HG02642 (cell line): ENCODE measurements around the gene PIP5KL1.
A peak's percentile ranks its signal among the peaks of the same experiment; 100 is the strongest.

ENCODE experiments used
- ATAC-seq: cut with Tn5 transposase; IDR thresholded peaks from one replicate; pipeline ENCODE4 v1.9.1; 2021; ENCODE audit warnings: mild to moderate bottlenecking; ENCODE audit not compliant: unreplicated experiment, poor library complexity

Gene PIP5KL1

DNA sequence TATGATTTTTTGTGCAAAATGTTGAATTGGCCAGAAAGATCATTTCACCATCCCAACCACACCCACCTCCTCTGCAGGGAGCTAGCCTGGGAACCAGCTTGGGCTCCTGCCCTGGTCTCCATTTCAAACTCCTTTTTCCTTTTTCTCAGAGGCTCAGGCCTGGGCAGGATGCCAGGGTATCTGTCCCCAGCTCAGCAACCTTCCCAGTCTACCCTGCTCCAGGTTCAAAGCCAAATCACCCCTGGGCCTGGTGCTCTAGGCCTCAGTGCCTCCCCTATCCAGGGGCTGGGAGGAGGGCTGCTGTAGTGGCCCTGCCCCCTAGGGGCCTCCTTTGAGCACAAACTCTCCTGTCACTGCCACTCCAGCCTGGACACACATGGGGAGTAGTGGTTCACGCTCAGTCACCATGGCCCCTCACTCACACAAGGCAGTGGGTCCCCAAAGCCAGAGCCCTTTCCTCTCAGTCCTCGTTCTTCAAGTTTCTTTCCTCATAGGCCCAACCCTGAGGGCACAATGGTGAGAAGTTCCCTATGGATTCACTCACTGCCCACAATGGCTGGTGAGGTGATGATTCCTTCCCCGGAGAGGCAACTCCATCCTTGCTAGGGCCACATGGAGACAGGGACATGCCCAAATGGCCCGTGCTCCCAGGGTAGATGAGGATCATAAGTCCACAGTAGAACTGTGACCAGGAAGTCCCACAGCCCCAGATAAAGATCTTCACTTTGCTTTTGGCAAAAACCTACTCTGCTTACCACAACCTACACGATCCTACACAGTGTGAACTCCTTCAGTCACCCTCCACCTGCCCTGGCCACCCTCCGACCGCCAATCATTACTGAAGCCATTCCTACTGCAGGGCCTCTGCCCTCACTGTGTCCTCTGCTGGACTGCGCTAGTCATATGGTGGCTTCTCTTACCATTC lies 12.1 kb downstream of the PIP5KL1 start:
- ATAC-seq, result no peak

DNA sequence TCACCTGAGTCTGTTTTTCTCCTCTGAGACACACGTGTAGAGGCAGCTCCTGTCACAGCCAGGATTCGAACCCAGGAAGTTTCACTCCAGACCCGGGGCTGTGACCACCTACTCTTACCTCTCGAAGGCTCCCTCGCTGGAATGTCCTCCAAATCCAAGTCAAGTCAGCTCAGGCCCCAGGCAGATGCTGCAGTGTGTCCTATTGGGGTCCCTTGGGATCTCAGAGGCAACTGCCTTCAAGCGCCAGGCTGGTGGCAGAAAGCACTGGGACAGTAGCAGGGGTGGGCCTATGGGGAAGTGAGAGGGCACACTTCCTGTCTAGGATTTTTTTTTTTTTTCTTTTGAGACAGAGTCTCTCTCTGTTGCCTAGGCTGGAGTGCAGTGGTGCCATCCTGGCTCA lies 13.0 kb downstream of the PIP5KL1 start:
- ATAC-seq, result no peak

DNA sequence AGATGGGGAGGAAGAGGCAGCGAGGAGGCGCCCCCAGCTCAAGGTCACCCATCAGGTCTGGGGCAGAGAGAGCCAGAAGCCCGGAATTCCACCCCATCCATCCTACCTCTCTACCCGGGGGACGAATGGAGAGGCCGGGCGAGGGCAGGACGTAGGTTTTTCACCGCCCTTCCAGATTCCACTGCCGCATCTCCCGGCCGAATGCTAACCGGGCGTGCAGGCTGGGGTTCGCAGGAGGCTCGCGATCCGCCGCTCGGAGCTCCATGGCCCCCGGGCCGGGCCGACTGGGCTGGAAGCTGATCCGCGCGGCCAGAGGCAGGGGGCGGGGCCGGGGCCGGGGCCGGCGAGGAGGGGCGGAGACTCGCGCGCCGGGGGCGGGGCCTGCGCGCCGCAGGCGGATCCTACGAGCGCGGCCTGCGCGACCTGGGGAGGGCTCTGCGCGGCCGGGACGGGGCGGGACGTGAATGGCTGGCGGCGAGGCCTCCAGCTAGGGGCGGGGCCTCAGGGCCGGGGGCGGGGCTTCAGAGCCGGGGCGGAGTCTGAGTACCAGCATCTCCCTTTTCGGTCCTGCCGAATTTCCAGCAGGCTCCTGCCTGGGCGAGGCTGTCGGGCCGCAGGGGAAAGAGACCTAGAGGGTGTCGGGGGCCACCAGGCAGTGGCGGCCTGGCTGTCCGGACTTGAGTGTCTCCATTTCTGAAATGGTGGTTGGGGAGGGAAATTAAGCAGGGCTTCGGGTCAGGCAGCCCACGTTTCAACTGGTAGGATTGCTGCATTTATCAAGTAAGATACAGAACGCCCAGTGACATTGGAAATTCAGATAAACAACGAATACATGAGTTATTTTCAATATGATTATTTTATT lies 13.6 kb downstream of the PIP5KL1 start, which contains the start of gene ST6GALNAC4:
ST6GALNAC4 (minus strand) TSS at position 322 of the 862 bp plus-strand sequence. CDS start 622 bp downstream, outside the sequence.
- ATAC-seq, result peak; percentile 81

DNA sequence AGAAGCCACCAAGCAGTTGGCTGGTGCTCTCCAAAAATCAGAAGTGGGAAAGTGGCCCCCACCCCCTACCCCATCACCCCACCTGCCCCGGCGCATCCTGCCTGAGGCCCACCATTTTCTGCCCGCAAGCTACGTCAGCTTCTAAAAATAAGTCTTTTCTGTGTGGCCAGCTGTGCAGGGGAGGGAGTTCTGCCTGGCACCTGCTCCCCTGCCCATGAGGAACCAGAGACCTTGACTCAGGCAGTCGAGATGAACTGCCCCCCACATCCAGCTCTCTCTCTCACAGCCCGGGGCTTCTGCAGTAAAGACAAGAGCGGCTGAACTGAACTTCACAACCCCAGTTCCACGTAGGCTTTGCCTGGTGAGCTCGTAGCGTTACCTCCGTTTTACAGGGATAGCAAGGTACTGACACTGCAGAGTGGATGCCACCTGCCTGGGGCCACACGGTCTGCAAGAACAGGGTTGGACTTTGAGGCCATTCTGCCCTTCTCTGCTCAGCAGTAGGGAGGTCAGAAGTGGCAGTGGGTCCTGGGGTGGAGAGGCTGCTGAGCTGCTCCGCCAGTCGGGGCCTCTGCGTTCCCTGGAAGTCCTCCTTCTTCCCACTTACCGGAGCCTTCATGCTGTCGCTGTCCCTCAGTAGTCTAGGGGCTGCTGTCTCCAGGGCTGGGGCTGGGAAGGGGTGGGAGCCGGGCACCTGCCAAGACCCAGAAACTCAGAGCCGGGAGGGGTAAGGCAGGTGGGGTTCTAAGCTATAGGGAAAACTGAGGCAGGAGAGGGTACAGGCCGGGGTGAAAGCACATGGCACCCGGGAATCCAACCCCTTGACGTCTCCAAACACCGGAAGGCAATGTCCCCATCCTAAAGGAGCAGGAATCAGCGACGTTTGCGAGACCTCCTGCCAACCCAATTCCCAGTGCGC lies 14.5 kb downstream of the PIP5KL1 start:
- ATAC-seq, result no peak

DNA sequence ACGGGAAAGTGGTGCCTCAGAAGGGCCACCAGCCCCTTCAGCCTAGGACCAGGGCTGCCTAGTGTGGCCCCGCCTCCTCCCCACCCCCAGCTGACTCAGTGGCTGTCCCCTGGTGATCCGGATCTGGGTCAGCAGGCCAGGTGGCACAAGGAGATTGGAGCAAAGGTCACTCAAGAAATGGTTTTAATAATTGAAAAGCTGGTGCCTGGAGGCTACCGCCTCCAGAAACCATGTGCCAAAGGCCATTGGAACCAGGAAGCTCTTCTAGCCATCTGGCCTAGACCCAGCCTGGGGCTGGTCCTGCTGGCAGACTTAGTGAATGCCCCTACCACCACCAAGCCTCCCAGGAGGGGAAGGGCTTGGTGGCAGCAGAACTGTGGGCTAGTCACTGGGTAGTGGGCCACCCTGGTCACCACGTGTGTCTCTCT lies 15.2 kb downstream of the PIP5KL1 start:
- ATAC-seq, result no peak

DNA sequence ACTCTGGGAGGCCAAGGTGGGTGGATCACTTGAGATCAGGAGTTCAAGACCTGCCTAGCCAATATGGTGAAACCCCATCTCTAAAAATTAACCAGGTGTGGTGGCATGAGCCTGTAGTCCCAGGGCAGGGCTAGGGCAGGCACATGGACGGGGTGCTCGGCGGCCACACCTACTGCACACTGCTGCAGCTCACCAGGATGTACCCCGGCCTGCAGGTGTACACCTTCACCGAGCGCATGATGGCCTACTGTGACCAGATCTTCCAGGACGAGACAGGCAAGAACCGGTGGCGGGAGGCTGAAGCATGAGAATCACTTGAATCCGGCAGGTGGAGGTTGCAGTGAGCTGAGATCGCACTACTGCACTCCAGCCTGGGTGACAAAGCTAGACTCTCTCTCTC lies 16.9 kb downstream of the PIP5KL1 start:
- no peak for ATAC-seq

DNA sequence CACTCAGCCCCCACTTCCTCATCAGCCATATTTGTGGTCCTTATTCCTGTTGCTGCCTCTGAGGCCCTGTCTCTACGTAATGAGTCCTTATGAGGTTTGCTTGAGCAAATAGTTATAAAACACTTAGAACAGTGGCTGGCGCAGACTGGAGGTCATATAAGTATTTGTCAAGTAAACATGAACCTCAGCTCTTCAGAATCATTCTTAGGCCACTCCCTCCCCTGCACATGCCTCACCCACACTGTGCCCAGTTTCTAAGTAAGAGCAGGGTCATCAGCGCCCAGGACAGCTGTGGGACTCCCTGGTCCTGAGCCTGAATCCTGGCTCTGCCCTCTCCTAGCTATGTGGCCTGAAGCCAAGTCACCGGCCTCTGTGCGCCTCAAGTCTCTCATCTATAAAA lies 17.7 kb downstream of the PIP5KL1 start:
- no peak for ATAC-seq

DNA sequence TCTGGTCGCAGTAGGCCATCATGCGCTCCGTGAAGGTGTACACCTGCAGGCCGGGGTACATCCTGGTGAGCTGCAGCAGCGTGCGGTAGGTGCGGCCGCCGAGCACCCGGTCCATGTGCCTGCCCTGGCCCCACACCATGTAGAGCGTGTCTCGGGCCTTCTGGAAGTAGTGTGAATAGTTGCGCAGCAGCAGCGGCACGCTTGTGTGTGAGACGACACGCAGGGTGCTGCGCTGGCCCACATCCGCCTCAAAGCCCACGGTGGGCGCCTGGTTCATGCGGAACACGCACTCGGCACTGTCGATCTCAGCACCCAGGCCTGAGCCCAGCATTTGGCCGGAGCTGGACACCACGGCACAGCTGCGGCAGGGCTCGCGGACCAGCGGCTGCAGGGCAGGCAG lies 18.3 kb downstream of the PIP5KL1 start:
- no peak for ATAC-seq

DNA sequence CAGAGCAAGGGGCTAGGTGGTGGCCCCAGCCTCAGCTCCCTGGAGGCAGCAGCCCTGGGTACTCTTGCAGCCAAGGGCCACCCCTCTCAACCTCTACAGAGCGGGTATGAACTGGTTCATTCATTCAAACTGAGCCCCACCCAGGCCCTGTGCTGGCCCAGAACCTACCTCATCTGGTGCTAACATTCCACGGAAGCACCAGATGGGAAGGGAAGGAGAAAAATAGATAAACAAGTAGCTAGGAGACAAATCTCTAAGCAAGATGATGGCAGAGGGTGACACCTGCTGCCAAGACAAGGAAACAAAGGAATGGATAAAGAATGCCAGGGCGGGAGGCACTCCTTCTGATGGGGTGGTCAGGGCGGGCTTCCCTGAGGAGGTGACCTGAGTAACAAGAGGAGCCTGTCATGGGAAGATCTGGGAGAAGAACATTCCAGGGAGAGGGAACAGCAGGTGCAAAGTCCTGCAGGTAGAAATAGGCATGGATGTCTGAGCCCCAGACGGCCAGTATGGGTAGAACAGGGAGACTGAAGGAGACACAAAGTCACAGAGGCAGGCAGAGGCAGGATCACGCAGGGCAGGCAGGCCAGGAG lies 19.9 kb downstream of the PIP5KL1 start:
- no peak for ATAC-seq

DNA sequence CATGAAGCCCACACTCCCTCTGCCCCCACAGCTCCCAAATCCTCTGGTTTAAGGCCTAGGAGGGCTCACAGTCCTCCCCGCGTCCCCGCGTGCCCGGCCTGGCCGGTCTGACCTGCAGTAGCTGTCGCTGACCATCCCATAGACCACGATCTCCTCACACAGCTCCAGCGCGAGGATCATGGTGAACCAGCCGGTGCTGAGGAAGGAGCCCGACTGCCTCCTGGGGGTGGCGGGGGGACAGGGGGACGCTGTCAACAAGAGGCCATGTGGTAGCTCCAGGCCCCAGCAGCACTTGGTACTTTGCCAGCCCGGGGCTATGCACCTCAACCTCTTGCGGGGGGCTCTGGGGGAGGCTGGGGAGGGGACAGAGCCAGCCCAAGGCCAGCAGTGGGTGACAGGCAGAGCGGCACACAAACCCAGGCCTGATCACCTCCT lies 20.7 kb downstream of the PIP5KL1 start:
- ATAC-seq, result no peak

DNA sequence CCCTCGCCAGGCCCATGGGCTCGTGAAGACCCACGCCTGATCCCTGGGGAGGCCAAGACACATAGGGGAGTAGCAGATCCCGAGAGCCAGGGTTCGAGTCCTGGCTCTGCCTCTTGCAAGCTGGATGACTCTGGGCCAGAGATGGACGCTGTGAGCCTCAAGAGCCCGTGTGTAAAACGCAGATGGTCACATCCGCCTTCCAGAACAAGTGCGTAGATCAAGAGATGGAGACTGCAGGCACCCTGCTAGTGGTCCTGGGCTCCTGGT lies 22.0 kb downstream of the PIP5KL1 start:
- ATAC-seq, result no peak

DNA sequence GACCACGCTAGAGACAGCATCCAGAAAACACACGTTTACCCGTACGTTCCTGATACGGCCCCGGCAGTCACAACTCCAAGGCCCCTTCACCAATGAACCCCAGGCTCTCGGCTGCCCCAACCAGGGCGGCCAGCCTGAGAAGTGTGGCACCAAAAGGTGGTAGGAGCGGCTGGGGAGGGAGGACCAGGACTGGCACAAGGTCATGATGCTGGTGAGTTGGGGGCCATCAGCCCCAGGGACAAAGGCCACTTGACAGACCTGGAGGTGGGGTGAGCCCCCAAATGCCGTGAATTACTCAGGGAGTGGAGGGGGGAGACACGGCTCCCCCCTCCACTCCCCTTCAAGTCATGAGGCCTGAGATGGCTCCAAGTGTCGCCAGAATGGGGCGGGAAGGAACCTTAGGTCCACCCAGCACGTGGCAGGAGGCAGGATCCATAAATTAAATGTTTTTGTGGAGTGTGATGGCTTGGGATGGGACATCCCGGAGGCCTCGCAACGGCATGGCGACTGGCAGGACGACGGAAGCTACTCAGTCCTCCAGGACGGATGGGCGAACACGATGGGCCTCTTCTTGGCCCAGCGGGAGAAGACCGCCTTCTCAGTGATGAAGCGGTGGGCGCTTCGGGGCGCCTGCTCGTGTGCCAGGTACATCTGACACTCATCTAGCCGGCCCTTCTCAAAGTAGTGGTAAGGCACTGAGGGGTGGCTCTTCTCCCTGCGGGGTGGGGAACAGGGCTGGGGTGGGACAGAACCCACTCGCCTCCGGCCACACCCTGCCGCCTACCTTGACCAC lies 22.5 kb downstream of the PIP5KL1 start:
- ATAC-seq, result no peak

DNA sequence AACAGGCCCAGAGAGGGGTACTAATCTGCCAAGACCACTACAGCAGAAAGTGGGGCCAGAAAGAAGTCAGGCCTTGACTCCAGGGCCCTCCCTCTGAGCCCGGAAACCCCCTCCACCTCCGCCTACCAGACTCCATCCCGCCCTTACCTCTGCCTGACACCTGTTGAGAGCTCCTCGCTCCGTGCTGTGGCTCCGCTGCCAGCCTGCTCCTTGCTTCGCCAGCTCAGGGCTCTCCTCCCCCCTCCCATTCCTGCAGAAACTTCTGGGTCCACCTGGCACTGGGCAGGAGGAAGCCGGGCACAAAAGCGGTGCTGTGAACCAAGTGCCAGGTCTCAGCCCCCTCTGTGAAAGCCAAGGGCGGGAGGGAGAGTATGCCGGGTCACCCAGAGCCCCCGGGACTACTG lies 24.8 kb downstream of the PIP5KL1 start:
- ATAC-seq, result no peak

DNA sequence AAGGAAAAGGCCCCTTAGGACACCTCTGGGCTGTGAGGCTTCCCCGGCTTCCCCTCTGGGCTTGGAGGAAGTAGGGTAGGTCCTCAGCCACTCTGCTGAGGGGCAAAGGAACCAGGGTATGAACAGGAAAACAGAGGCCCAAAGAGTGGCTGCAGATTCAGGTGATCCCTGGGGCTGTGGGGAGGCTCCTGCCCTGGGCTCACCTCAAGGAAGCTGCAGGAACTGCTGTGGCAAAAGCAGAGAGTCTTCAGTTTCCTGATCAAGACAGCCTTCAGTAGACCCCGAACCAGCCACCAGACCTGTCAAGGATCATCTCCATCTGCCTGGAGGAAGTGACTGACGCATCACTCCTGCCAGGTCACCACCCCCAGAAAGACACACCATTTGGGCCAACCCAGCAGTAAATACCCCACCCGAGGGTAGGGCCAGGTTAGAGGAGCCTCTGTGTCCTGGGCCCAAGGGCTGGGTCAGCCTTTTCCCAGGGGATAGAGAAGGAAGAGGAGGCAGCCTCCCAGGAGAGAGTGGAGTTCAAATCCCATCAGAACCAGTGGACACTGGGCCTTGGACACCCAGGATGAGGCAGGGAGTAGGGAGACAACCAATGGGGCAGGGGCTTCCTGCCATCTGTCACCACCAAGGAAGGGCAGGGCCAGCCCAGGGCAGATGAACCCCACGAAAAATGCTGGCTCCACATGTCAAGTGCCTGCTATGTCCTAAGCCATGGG lies 25.4 kb downstream of the PIP5KL1 start:
- no peak for ATAC-seq

DNA sequence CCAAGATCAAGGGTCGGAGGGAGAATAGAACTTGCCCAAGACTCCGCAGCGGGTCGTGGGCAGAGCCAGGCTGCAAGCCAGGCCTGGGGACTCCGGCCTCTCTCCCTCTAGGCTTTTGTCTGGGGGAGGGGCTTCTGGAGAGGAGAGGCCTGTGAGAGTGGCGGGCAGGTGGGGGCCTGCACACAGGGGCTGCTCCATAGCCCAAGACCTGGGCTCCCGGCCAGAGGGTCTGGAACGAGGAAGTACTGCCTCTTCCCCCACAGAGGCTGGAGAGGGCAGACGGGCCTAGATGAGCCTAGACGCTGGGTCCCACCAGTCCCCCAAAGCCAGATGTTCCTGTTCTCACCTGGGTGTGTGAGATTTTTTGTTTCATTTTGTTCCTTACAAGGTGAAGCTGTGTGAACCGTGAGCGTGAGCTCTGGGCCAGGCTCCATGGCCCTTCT lies 26.0 kb downstream of the PIP5KL1 start:
- no peak for ATAC-seq

DNA sequence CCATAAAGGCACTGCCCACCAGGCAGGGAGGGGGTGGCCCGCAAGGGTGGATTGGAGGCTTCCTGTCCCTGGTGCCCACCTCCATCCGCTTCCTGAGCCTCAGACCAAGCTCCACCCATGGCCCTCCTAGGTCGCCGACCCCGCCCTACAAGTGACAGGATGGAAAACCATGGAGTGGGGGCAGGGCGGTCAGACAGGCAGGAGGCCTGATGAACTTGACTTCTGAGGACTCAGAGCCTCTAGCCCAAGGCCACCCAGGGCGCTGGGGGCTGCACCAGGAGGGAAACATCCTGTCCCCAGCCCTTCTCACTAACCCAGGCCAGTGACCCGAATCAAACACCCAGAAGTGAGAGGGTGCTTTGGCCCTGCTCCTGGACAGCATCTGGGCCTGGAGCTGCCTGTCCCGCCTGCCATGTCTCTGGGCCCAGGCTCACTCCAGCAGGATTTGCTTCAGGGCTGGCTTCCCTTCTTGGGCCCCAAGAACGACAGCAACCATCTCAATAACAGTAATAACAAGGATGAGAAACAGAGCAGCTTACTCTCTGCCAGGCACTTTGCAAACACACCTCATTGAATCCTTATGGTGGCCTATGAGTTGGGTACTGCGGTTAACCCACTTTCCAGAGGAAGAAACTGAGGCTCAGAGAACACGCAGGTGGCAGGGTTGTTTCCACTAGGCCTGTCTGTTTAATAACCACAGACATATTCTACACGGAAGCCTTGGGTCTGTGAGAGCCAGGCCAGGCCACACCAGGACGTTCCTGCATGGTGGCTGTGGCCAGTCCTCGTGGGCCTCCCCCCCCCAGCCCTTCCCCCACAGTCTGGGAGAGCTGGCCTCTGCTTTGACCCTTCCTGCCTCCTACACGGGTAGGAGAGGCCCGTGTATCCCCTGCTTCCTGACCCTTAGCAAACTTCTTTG lies 26.8 kb downstream of the PIP5KL1 start:
- ATAC-seq, result no peak

DNA sequence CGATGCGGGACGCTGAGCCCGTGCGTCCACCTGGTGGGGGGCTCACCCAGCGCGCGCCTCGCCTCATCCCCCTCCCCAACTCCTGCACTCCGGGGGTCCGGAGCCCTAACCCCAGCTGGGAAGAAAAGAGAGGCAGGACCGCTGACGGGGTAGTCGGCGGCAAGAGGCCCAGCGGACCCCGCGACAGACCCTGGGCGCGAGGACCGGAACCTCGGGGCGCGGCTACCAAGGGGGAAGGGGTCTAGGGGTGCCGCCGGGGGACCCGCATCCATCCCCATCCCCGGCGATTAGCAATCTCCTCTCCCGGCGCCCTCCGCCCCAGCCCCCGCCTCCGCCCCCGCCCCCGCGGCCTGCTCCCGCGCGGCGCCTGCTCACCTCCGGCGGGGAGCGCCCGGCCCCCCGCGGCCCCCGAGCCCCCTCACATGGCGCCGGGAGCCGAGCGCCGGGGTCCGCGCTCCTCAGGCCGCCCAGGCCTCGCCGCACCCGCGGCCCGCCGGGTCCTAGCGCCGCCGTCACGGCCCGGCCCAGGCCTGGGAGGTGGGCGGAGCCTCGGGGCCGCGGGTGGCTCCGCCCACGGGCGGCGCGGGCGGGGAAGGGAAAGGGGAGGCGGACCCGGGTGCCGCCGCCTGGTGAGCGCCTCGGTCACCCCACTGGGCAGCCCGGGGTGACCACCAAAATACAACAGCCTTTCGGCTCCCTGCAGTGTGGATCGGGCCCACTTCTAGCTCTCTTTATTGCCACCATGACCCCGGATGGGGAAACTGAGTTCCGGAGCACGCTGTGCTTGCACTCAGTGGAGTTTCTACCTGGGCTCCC lies 31.2 kb downstream of the PIP5KL1 start, which contains the start of gene ST6GALNAC6:
ST6GALNAC6 (minus strand) TSS at position 476 of the 816 bp plus-strand sequence. CDS start 1,622 bp downstream, outside the sequence.
- ATAC-seq, result peak; percentile 71
